H1 (cell line): ENCODE results near the gene ARHGAP22. TPM values are rescaled to one million over a fixed set of nuclear protein-coding genes. Genes with fewer than 3 reads are reported as not detected.

Experiments used
- CTCF ChIA-PET: fragments of 300-600 bp; sonication (Branson Sonifier 250); formaldehyde crosslinking; loops from one replicate; lab custom pipeline; 2021; ENCODE audit not compliant: partially characterized antibody; lab: Charles Lee
- POLR2A ChIA-PET: fragments of 300-600 bp; sonication (Branson Sonifier 250); formaldehyde crosslinking; loops from one replicate; lab custom pipeline; 2021; ENCODE audit warnings: inconsistent platforms; ENCODE audit not compliant: partially characterized antibody; lab: Charles Lee
- DNase-seq, 2 experiments: peaks; one replicate each; pipeline versions ENCODE4 v3.0.0 to v3.0.0-alpha.2; 2010 to 2022; ENCODE audit warnings: low spot score in 2 of 2, low read depth in 1 of 2, mixed read lengths in 1 of 2
- FAIRE-seq: peaks from 2 replicates; lab custom pipeline; 2011; peaks lifted over from hg19 to GRCh38; lab: Jason Lieb, UNC
- H2AFZ ChIP-seq: 2 replicates; pipeline ENCODE4 v1.8.1; 2012; ENCODE audit warnings: low read length, inconsistent platforms
- H2AK5ac ChIP-seq: 2 replicates; pipeline ENCODE4 v1.6.1; 2013; ENCODE audit warnings: low read depth, low read length
- H2BK120ac ChIP-seq: replicated peaks from 2 replicates; pipeline ENCODE3; 2013; ENCODE audit warnings: low read depth, low read length, inconsistent platforms
- H2BK12ac ChIP-seq: 2 replicates; pipeline ENCODE4 v1.6.1; 2013; ENCODE audit warnings: low read depth, low read length
- H2BK15ac ChIP-seq: 2 replicates; pipeline ENCODE4 v1.6.1; 2013; ENCODE audit warnings: low read length
- H2BK20ac ChIP-seq: 2 replicates; pipeline ENCODE4 v1.6.1; 2013; ENCODE audit warnings: low read length
- H2BK5ac ChIP-seq: 2 replicates; pipeline ENCODE4 v1.6.1; 2013; ENCODE audit warnings: low read depth, low read length
- H3K14ac ChIP-seq: 2 replicates; pipeline ENCODE4 v1.6.1; 2013; ENCODE audit warnings: inconsistent platforms; ENCODE audit not compliant: insufficient read length
- H3K18ac ChIP-seq: 2 replicates; pipeline ENCODE4 v1.6.1; 2013; ENCODE audit warnings: low read length; ENCODE audit errors: extremely low read depth
- H3K23ac ChIP-seq: 2 replicates; pipeline ENCODE4 v1.6.1; 2013; ENCODE audit warnings: inconsistent platforms; ENCODE audit not compliant: insufficient read length
- H3K23me2 ChIP-seq: 2 replicates; pipeline ENCODE4 v1.6.1; 2013; ENCODE audit warnings: low read depth, low read length
- H3K27ac ChIP-seq: 2 replicates; pipeline ENCODE4 v1.6.1; 2011; ENCODE audit warnings: low read depth, low read length, inconsistent platforms
- H3K27me3 ChIP-seq, 4 experiments: replicated peaks in 1 of 4; 1 replicate in 1 of 4; 2 replicates in 3 of 4; pipeline versions ENCODE4 v1.6.1 to v1.8.1; 2011 to 2013; ENCODE audit warnings: low read length in 3 of 4, mild to moderate bottlenecking in 3 of 4, inconsistent platforms in 2 of 4, mixed read lengths in 2 of 4, moderate library complexity in 1 of 4; ENCODE audit not compliant: control insufficient read depth in 3 of 4, insufficient read depth in 3 of 4; ENCODE audit errors: extremely low read depth in 1 of 4
- H3K36me3 ChIP-seq, 4 experiments: 2 replicates each; pipeline versions ENCODE4 v1.6.1 to v1.8.1; 2011 to 2013; ENCODE audit warnings: mild to moderate bottlenecking in 4 of 4, low read length in 3 of 4, moderate library complexity in 2 of 4, control low read depth in 1 of 4, inconsistent platforms in 1 of 4; ENCODE audit not compliant: insufficient read depth in 4 of 4, control insufficient read depth in 2 of 4
- H3K4ac ChIP-seq: replicated peaks from 2 replicates; pipeline ENCODE3; 2013; ENCODE audit warnings: low read length, low read depth, mixed read lengths, inconsistent platforms; ENCODE audit not compliant: insufficient read length
- H3K4me1 ChIP-seq, 4 experiments: replicated peaks in 1 of 4; 1 replicate in 1 of 4; 2 replicates in 3 of 4; pipeline versions ENCODE4 v1.6.1 to v1.8.1; 2011 to 2013; ENCODE audit warnings: low read length in 3 of 4, inconsistent platforms in 2 of 4, mixed read lengths in 1 of 4; ENCODE audit not compliant: insufficient read depth in 4 of 4, control insufficient read depth in 3 of 4
- H3K4me2 ChIP-seq, 2 experiments: 2 replicates each; pipeline versions ENCODE4 v1.6.1 to v1.8.1; 2011 to 2013; ENCODE audit warnings: low read depth in 2 of 2, low read length in 2 of 2, control low read depth in 1 of 2, inconsistent platforms in 1 of 2, mild to moderate bottlenecking in 1 of 2; ENCODE audit not compliant: insufficient read depth in 1 of 2
- H3K4me3 ChIP-seq, 4 experiments: fragments of 200-600, 300-600 bp in 1 of 4; sonication (generic), shearing (Covaris generic), sonication (Bioruptor Twin) in 1 of 4; 2 replicates each; pipeline versions ENCODE4 v1.5.1 to v1.8.1; 2011 to 2016; ENCODE audit warnings: low read length in 4 of 4, low read depth in 3 of 4, control low read depth in 2 of 4, inconsistent platforms in 2 of 4, mild to moderate bottlenecking in 2 of 4, mixed read lengths in 1 of 4, moderate library complexity in 1 of 4; ENCODE audit not compliant: insufficient read depth in 2 of 4; ENCODE audit errors: extremely low read depth in 1 of 4
- H3K56ac ChIP-seq: replicated peaks from 2 replicates; pipeline ENCODE3; 2013; ENCODE audit warnings: low read depth, mild to moderate bottlenecking, mixed read lengths, low read length, inconsistent platforms; ENCODE audit not compliant: insufficient read length
- H3K79me1 ChIP-seq: 2 replicates; pipeline ENCODE4 v1.6.1; 2013; ENCODE audit warnings: low read depth, low read length, control low read depth
- H3K79me2 ChIP-seq, 2 experiments: 2 replicates each; pipeline versions ENCODE4 v1.6.1 to v1.8.1; 2012 to 2013; ENCODE audit warnings: low read length in 2 of 2, mild to moderate bottlenecking in 2 of 2, inconsistent platforms in 1 of 2; ENCODE audit not compliant: insufficient read depth in 2 of 2, control insufficient read depth in 1 of 2
- H3K9ac ChIP-seq, 4 experiments: replicated peaks in 1 of 4; 1 replicate in 1 of 4; 2 replicates in 3 of 4; pipeline versions ENCODE4 v1.6.1 to v1.8.1; 2011 to 2013; ENCODE audit warnings: low read depth in 3 of 4, low read length in 3 of 4, control low read depth in 2 of 4, mild to moderate bottlenecking in 2 of 4, moderate library complexity in 2 of 4, inconsistent platforms in 1 of 4; ENCODE audit errors: extremely low read depth in 1 of 4
- H3K9me3 ChIP-seq, 2 experiments: 2 replicates each; pipeline versions ENCODE4 v1.6.1 to v1.8.1; 2012 to 2013; ENCODE audit warnings: mild to moderate bottlenecking in 2 of 2, moderate library complexity in 2 of 2, control low read depth in 1 of 2, inconsistent platforms in 1 of 2, low read depth in 1 of 2, low read length in 1 of 2, mixed read lengths in 1 of 2; ENCODE audit not compliant: insufficient read depth in 2 of 2
- H4K20me1 ChIP-seq, 2 experiments: replicated peaks in 1 of 2; 2 replicates each; pipeline versions ENCODE3 to v1.8.1; 2011 to 2013; ENCODE audit warnings: inconsistent platforms in 2 of 2, low read length in 2 of 2, mild to moderate bottlenecking in 1 of 2; ENCODE audit not compliant: insufficient read depth in 2 of 2, control insufficient read depth in 1 of 2
- H4K5ac ChIP-seq: 2 replicates; pipeline ENCODE4 v1.6.1; 2013; ENCODE audit warnings: low read length, low read depth, mixed read lengths, inconsistent platforms; ENCODE audit not compliant: insufficient read length
- H4K8ac ChIP-seq: 2 replicates; pipeline ENCODE4 v1.8.0; 2013; ENCODE audit warnings: mild to moderate bottlenecking, moderate library complexity, low read length, inconsistent platforms; ENCODE audit not compliant: insufficient read depth; ENCODE audit errors: extremely low read depth
- H4K91ac ChIP-seq: replicated peaks from 2 replicates; pipeline ENCODE3; 2013; ENCODE audit warnings: low read length, mixed read lengths, inconsistent platforms; ENCODE audit not compliant: insufficient read length
- WGBS, 2 experiments: shearing (Covaris generic) in 1 of 2; methylation state at CpG; one replicate each; pipeline versions ENCODE4 v1.1.6 to v1.1.7; 2013 to 2015; ENCODE audit warnings: low lambda C conversion rate in 2 of 2, mixed read lengths in 2 of 2, inconsistent platforms in 1 of 2, low coverage in 1 of 2, missing lambda C conversion rate in 1 of 2; ENCODE audit not compliant: insufficient replicate concordance in 2 of 2, insufficient coverage in 1 of 2, insufficient read length in 1 of 2; ENCODE audit errors: extremely low coverage in 1 of 2, missing lambda C conversion rate in 1 of 2; 5-methylcytosine and 5-hydroxymethylcytosine counted together
- polyA plus RNA-seq, 7 experiments: library from polyadenylated mRNA; depleted of rRNA in 3 of 7; stranded (reverse) in 5 of 7; unstranded in 2 of 7; fragments of >200 nt in 5 of 7; fragments of 200-250 nt in 2 of 7; gene quantifications; 1 replicate in 5 of 7; 2 replicates in 1 of 7; 4 replicates in 1 of 7; pipeline versions ENCODE4 v1.2.1 to v1.2.3, GENCODE V29; 2011 to 2013; ENCODE audit warnings: missing spikeins in 2 of 7, mixed read lengths in 2 of 7
- total RNA-seq: library from RNA; stranded (reverse); fragmentation: NEBNext Ultra II Directional; extraction: Animal tissue kit (Norgen Biotek cat#: 25700); gene quantifications from 2 replicates; pipeline ENCODE4 v1.2.1, GENCODE V29; 2021

Gene ARHGAP22
- total and polyA plus RNA-seq, 2 of the 8 experiments (the other 6 are each of a cell fraction or from before 2014, with no cell fraction given), result 3.6 to 11.2 TPM

GRCh38 chr10:48550071-48550691 lies 54.7 kb downstream of the ARHGAP22 start:
- H4K5ac ChIP-seq, result no peak overlapping the region
- DNase-seq (no peak), FAIRE-seq (no peak)
- no peaks in the 10 kb centered on the region for H3K23me2 ChIP-seq
- H4K91ac ChIP-seq, result peak overlapping the region; percentile 25
- H3K4me2 ChIP-seq, result no peak overlapping the region
- no peak overlapping the region for H3K14ac ChIP-seq
- no peak overlapping the region for H4K8ac ChIP-seq
- ChIA-PET CTCF (interaction anchor here (0.6 to 10.2 kb wide), 14 partner anchors 13 to 187 kb away, joined by 3 to 127 read pairs (median 14); partner anchors contain the start of gene ARHGAP22), POLR2A (no interaction called here)
- H3K36me3 ChIP-seq, result no peaks in the 10 kb centered on the region
- H3K18ac ChIP-seq, result no peak overlapping the region
- no peak overlapping the region for H2BK120ac ChIP-seq
- no peaks in the 10 kb centered on the region for H4K20me1 ChIP-seq
- H3K9me3 ChIP-seq, result no peaks in the 10 kb centered on the region; a peak in 1 of 4 replicates
- no peak overlapping the region for H2BK5ac ChIP-seq
- no peak overlapping the region for H3K4ac ChIP-seq
- H3K27me3 ChIP-seq, result no peaks in the 10 kb centered on the region; a peak in 1 of 7 replicates
- no peaks in the 10 kb centered on the region for H3K79me1 ChIP-seq
- H3K79me2 ChIP-seq, result no peaks in the 10 kb centered on the region
- H3K9ac ChIP-seq, result no peak overlapping the region
- H2AK5ac ChIP-seq, result no peak overlapping the region
- 88% methylated on average over 6 of the region's 6 CpGs; no CpG with 5 or more reads in 1 of the 2 experiments for WGBS, 2 experiments
- no peak overlapping the region for H3K23ac ChIP-seq
- H2BK20ac ChIP-seq, result 0 out of 2 replicates have a peak overlapping the region, but pooled peaks have one; percentile 15
- peaks cover 0 to 8% (median 4%) of the 10 kb centered on the region in 4 experiments; a peak in 4 of 7 replicates for H3K4me1 ChIP-seq
- H3K27ac ChIP-seq, result no peak overlapping the region
- H3K4me3 ChIP-seq, result no peak overlapping the region
- H2AFZ ChIP-seq, result no peak overlapping the region
- H2BK15ac ChIP-seq, result peak overlapping the region; percentile 0; the same call in 1 of the 2 replicates
- H2BK12ac ChIP-seq, result no peak overlapping the region
- no peak overlapping the region for H3K56ac ChIP-seq
